NCI-H1930 (cell line): ENCODE measurements around the gene EEF1G.
"Not testable (repeated sequence)": the region's sequence is repeated elsewhere in the genome, so short reads cannot be mapped to it uniquely, and the experiment has no call there.

Experiments
- DNase-seq, 2 experiments: peaks; one replicate each; lab custom pipeline; 2025; lab: John Stamatoyannopoulos, UW

Gene EEF1G

GRCh38 chr11:62573592-62574362 is at the start of gene EEF1G:
Gene EEF1G (minus strand): TSS chr11:62573891. CDS start chr11:62573842, 49 bp downstream.
- peak; percentile 99 for DNase-seq

- DNase-seq = no peak
Measured at GRCh38 chr11:62622476-62623089, 48.9 kb upstream of the EEF1G start.

- DNase-seq = peak; percentile 95 to 98
Measured at GRCh38 chr11:62621567-62622470, 48.1 kb upstream of the EEF1G start, which contains the start of gene B3GAT3. Gene B3GAT3 (minus strand): TSS chr11:62621986. CDS start chr11:62621947, 39 bp downstream.

- DNase-seq = no peak
Measured at GRCh38 chr11:62621027-62621566, 47.4 kb upstream of the EEF1G start.

GRCh38 chr11:62616957-62617356 is 43.3 kb upstream of the EEF1G start:
- DNase-seq = not testable (repeated sequence)

GRCh38 chr11:62615521-62615920 is 41.8 kb upstream of the EEF1G start:
- DNase-seq = no peak

- DNase-seq = no peak
Measured at GRCh38 chr11:62614275-62614674, 40.6 kb upstream of the EEF1G start.

- DNase-seq = no peak
Measured at GRCh38 chr11:62613291-62613778, 39.6 kb upstream of the EEF1G start.

GRCh38 chr11:62612366-62613290 is 38.9 kb upstream of the EEF1G start, which contains the start of the genes EML3 and ROM1:
Gene EML3 (minus strand): TSS chr11:62612775. CDS start chr11:62612457, 318 bp downstream.
Gene ROM1 (plus strand): TSS chr11:62613257. CDS start chr11:62613282, 25 bp downstream.
- peak; percentile 69 to 70 for DNase-seq

GRCh38 chr11:62611705-62612365 is 38.1 kb upstream of the EEF1G start:
- DNase-seq = no peak

GRCh38 chr11:62610814-62611704 is 37.4 kb upstream of the EEF1G start:
- DNase-seq = no peak

GRCh38 chr11:62610403-62610802 is 36.7 kb upstream of the EEF1G start:
- DNase-seq = no peak

GRCh38 chr11:62608776-62609175 is 35.1 kb upstream of the EEF1G start:
- no peak for DNase-seq

GRCh38 chr11:62607714-62608113 is 34.0 kb upstream of the EEF1G start:
- DNase-seq = no peak

GRCh38 chr11:62605902-62606301 is 32.2 kb upstream of the EEF1G start:
- DNase-seq = no peak

GRCh38 chr11:62605467-62605866 is 31.8 kb upstream of the EEF1G start:
- no peak for DNase-seq

- DNase-seq = no peak
Measured at GRCh38 chr11:62604460-62605120, 30.9 kb upstream of the EEF1G start.

GRCh38 chr11:62603776-62604299 is 30.1 kb upstream of the EEF1G start:
- DNase-seq = no peak
